HG02973 (cell line): ENCODE results near the gene ZCCHC14.

ENCODE experiments used
- ATAC-seq: cut with Tn5 transposase; IDR thresholded peaks from one replicate; pipeline ENCODE4 v1.9.1; 2021; ENCODE audit warnings: moderate library complexity; ENCODE audit not compliant: unreplicated experiment

ZCCHC14 gene

DNA sequence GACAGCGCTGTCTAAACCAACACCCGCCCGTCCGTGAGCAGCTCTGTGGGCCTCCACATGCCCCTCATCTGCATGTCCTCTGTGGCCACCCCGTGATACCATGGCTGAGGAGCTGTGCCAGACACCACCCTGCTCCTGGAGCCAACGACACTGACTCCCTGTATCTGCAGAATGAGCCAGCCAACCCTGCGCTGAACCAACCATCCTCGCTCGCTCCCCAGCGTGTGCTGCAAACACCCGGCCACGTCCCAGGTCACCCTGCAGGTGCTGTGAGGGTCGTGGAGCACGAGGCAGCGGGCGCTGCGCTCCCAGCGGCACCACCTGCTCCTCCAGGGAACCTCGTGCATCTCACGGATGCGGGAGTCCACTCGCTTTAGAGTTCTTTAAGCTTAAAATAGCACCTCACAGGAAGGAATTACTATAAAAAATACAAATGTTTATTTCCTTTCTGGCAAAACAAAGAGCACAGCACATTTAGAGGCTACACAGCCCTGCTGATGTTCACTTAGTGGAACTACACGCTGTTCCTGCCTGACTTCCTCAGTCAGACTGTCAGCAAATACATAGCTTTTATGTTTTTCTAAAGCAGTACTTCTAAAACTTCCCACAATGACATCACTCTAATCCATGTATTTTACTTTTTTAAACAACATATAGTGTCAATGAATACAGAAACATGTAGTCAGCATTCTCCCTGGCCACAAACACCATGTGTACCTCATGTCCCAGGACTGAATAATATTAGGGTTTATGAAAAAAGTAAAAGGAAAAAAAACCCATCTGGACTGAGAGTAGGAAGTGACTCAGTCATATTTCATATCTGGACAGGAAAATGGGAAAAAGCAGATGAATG is 57.2 kb downstream of the ZCCHC14 start:
- ATAC-seq, result no peak

DNA sequence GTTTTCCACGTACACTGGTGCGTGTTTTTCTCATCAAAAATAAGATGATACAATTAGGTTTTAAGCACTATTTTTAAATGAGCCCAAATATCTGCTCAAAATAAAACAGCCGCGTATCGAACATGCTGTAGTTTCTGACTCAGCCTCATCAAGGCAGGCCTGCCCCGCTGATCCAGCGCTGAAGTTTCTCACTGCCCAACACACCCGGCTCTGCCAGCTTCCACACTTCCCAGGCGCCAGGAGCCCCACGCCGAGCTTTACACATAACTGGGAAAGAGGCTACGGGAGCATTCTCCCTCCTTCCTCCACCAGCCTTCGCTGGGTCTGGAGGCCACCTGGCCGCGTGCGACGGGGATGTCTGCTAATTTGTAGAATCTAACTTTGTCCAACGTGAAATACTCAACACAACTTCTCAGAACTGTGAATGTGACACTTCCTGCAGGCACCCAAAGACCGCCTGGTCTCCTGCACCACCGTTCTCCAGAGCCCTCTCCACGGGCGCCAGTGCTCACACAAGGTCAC is 58.6 kb downstream of the ZCCHC14 start:
- ATAC-seq, result no peak

DNA sequence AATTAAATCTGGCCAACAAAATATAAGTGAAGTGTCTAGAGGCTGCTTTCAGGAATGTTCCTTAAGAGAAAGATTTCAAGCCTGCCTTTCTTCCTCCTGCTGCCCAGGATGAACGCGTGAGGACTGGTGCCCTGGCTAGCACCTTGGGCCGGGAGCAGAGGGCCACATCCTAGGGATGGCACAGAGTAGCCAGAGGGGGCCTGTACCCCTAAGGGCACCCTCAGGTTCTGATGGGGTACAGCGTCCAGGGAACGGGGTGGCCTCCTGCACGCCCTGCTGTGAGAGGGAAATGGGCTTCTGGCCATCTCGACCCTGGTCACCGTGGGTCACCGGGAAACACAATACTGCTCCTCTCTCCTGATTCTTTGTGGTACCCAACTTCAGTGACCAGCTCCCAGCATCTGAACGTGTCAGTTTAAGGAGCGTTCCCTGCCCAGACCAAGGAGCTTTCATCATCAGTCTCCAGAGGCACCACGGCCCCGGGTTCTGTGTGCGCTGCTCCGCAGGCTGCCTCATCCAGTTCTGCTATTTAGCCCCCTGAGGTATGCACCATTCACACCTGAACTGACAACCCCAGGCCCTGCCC is 60.4 kb downstream of the ZCCHC14 start:
- ATAC-seq, result no peak

DNA sequence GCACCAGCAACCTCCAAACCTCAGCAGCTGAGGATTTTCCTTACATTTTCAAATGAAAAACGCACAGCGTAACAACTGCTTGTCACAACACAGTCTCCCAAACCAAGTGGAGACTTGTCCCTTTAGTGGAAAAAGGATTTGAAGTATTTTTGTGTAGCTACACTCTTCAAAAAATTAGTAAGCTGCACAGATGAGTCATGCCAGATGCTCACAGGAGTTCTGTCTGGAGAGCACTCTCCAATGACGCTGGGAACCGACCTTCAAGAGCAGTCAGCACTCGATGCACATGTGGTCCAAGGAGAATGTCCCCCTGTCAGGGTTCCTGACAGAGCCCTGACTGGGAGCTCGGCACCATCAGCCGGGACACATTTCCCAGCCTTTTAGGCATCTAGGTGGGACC is 60.9 kb downstream of the ZCCHC14 start:
- no peak for ATAC-seq

DNA sequence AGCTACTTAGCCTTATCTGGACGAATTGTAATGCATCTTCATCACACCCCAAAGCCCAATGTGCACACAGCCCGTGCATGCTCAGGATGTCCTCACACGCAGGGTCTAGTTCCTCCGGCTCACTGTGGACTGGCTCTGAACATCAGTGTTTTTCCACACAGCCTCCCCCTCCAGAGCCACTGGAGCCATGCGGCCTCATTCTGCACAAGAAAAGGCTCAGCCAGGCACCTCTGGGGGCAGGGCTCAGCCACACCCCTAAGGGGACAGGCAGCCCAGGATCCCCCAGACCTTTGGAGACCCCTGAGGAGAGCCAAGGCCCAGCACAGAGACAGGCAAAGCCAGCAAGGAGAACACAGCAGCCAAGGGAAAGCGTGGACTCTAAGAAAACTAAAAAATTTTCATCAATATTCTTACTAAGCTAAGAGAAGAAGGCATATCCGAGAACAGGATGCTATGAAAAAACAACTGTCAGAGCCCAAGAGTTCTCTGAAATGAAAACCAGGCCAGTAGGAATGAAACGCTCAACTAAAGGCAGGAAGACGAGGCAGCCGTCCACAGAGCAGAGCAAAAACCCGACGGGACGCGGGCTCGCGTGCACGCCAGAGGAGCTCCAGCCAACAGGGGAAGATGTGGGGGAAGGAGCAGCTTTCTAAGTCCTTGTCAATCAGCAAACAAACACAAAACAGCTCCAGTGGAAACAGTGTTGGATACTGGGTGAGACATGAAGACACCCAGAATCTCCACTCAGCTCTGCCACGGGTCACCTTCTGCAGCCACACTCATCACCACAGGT is 66.2 kb downstream of the ZCCHC14 start:
- ATAC-seq, result no peak

DNA sequence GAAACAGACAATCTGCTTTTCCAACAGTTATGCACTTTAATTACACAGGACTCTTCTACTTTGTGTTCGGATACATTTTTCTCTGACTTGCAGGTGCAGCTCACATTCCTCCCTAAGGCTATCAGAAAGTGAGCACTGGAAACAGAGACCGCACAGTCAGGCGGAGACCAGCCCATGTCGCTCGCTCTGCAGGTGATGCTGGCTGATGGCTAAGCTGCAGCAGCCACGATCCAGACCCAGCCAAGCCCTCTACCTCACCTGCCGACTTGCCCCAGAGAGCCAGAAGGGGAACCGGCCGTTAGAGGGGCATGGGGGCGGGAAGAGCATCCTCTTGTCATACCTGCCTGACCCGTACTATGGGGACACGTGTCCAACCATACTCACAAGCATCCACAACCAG is 66.9 kb downstream of the ZCCHC14 start:
- ATAC-seq, result no peak

DNA sequence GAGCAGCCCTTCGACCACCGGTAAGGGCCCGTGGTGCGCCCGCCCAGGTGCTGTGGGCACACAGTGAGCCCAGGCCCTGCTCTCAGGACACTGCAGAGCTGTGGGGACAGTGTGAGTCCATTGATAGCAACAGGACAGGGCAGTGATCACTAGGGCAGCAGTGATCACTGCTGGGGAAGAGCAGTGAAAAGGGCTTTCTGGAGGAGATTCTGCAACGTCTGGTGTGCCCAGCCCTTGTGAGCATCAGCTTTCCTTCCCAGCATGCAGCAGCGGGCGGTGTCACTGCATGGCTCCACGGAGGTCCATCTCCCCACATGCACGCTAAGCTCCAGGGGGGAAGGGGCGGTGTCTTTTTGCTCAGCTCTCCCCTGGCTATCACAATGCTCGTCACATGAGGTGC is 68.6 kb downstream of the ZCCHC14 start:
- ATAC-seq, result no peak

DNA sequence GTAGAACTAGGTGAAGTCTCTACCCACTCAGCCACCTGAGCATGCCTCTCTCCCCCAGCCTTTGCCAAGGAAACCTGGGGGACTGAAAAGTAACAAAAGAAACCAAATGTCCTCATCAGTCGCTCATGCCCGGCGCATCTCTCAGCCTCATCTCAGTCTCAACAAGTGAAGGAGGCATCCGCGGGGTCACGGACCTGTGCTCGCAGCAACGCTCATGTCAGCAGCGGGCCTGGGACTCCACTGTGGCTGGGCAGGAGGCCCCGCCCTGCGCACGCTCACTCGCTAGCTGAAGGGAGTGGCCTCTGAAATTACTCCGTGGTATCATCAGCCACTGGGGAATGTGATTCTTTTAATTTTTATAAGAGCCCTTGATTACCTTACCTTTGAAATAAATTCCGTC is 69.4 kb downstream of the ZCCHC14 start:
- ATAC-seq, result no peak

DNA sequence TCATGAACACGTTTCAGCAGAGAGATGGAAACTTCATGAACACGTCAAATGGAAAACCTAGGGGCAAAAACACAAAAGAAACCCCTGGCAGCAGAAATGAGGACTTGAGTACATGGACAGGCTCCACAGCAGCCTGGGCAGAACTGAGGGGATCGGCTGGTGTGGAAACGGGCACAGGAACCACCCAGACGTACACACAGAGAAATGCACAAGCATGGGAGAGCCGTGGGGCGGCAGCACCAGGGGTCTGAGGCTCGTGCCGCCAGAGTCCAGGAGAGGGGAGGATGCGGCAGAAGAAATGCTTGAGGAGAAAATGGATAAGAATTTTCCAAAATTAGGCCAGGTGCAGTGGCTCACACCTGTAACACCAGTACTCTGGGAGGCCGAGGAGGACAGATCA is 70.7 kb downstream of the ZCCHC14 start:
- ATAC-seq, result no peak

DNA sequence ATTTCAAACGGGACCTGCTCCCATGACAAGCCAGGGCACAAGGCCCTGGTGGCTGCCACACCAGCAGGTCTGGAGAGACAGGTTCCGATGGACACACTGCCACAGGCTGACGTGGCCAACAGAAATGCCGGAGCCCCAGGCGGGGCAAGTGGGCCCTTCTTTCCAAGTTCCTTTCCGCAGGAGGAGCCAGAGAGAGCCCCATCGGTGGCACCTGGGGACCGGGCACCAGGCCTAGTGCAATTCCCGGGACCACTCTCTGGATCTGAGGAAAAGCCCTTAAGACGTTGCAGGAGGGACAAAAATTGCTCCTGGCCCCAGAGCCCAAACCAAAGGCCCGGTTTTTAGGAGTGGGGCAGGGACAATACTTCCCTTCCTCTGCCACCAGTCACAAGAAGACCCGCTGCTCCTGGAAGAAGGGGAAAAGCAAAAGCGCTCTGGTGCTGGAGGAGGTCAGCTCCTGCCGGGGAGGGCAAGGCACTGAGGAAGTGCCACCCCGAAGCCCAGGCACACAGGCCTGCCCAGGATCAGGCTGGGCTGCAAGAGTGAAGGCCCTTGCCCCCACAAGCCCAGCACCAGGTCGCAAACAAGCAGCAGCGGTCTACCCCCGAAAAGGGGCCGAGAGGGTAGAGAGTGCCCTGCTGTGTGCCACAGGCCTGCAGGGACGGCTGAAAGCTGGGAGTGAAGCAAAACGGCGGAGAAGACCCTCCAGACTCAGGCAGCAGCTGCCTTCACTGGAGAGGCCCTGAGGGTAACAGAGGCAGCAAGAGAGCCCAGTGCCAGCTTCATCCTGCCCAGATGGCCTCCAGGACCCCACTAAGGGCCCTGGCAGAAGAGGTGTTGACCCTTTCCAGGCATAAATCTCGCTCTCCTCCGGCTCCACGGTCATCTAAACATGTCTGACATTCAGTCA is 71.6 kb downstream of the ZCCHC14 start:
- ATAC-seq, result no peak

DNA sequence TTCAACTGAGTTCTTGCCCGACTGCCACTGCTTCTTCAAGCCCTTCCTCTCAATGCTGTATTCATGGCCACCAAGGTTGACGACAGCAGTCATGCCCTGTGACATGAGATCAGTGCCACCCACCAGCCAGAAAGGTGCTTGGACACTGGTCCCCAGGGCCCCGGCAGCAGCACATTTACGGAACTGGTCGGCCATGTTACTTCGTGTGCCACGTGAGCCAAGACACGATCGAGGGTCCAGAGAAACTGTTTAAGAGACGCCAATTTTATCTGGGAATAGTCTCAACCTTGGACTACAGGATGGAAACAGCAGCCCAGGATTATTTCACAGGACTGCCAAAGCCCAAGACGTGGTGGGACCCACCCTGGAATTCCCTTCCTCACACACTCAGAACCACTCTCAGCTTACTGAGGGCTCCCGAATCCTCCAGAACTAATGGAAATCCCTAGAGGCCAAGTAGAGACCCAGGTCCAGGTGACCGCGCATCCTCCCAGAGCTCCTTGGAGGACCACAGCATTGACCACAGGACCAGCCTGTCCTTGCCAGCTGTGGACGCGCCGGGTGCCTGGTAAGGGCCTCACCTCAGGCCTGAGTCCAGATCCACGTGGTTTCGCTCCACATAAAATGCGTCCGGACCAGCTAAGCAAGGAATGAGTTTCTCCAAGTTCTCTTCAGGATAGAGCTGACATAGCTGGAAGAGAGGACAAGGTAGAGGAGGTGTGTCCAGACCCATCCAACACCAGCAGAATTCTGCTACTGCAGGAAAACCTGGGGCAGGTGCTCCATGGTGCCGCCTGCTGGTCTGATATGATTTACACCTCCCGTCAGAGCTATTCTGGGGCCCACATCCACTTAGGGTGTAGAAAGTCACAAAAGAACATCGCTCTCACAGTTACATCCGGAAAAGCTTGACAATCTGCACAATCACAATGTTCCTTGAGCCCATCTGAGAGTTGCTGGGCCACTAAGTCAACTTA is 72.5 kb downstream of the ZCCHC14 start:
- no peak for ATAC-seq

DNA sequence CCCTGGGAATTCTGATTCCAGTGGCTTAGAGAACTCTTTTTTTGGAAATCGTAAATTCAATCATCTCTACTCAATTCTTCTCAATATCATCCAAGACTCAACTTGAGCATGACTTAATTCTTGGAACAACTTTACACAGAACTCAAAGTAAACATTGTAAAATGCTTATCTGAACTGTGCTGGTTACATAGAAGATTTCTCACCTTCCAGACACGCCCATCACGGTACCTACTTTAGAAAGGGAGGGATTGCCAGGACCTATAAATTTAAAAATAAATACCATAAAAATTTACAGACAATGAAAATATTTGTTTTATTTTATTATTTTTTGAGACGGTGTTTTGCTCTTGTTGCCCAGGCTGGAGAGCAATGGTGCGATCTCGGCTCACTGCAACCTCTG is 74.2 kb downstream of the ZCCHC14 start:
- no peak for ATAC-seq

DNA sequence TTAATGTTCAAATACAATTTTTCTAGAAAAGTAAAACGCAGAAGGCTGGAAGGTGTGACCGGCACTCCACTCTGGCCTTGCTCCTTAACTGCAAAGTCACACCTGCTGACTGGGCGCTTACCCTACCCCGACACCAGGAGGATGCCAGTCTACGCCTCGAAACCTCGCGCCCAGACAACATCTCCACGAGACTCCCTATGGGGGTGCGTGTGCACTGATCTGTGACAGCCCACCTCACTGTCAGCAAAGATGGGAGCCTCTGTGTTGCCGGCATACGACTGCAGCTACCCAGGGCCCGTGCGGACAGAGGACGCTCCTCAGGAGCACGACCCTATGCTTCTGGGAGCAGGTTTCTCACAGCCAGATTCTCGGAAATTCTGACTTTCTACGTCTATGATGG is 74.6 kb downstream of the ZCCHC14 start:
- no peak for ATAC-seq

DNA sequence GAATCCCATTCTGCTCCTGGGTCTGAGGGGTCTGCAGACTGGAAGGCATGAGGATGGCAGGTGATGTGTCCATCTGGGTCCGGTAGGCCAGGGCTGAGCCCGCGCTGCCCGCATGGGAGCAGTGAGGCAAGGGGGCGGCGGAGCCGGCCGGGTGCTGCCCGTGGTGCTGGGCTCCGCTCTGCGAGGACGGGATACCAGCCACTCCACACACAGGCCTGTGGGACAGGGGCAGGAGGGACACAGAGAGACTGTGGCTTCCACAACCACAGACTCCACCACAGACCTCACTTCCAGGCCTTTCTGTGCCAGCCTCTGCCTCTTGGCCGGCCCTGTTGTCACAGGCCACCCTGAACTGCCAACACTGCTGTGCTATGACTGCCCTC is 75.3 kb downstream of the ZCCHC14 start:
- ATAC-seq, result no peak

DNA sequence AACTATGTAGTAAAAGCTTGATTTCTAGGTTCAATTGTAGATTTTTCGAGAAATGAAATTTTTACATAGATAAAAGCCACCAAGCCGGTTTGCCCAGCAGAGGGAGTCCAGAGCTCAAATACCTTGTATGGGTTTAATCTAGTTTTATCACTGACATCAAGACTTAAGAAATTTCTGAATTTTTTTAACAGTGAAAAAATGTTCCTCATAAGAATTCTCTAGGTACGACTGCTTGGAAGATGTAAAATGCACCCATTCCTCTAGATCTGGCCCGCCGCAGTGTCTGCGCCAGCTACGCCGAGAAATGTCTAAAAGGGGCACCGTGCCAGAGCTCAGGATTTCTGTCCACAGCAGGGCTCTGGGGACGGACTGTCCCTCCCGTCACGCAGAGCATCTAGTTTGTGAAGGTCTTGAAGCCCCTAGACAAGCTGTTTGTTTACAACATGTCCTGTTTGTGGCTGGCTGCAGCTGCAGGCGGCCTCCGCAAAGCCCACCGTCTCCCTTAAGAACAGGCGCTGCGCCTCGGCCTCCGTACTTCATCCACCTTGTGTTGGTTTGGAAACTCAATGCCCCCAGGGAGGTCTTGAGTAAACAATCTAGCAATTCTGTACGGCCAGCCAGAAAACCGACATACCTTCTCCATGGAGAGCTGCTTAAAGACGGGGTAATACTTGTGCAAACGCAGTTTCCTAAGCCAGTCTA is 75.8 kb downstream of the ZCCHC14 start:
- ATAC-seq, result no peak

DNA sequence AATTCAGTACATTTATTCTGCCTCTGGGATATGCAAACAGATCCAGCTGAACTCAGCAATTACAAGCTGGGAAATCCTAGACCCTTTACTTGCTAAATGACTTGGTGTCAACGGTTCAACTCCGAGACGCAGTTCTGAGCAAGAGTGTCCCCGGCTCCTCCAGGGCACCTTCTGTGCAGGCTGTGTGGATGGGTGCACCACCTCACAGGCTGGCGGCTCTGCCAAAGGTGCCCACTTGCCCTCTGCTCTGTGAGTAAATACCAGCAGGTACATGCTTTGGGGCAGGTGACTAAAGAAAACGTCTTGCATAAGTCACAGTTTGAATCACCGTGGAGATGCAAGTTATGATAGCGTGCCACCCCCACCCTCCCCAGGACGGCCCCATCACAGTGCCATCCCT is 77.4 kb downstream of the ZCCHC14 start:
- no peak for ATAC-seq

DNA sequence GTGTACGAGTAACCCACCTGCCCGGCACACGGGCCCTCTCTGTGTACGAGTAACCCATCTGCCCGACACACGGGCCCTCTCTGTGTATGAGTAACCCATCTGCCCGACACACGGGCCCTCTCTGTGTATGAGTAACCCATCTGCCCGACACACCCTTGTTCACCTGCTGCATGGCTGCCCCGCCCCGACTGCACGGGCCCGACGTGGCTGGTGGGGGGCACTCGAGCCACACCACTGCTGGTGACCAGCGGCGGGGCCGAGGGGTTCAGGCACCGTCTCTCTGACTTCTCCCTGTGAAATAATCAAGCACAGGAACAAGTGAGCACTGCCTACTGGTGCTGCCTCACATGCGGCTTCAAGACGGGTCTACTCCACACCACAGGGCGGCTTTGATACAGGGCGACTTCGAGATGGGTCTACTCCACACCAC is 78.6 kb downstream of the ZCCHC14 start:
- ATAC-seq, result no peak

DNA sequence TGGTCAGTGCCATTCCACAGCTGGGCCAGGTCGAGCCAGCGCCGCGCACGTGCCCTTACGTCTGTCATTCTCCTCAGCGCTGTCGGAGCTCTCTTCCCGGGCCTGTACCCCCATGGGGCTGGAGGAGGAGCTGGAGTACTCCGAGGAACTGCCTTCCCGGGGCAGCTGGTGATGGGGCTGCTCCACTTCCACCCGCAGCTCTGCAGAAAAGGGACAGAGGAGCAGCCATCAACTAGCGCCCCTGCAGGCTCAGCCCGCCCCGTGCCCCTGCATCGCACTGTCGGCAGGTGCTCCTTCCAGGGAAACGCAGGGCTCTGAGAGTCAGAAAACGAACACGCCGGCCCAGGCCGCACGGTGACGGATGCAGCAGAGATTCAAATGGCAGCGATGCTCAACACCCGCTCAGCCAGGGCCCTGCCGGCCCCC is 79.8 kb downstream of the ZCCHC14 start:
- no peak for ATAC-seq
